ENCODE results near the gene LAG3. TPM values are rescaled to one million over a fixed set of nuclear protein-coding genes. Genes with fewer than 3 reads are reported as not detected.

Gene LAG3
- total and polyA plus RNA-seq, 10 of the 15 experiments (the other 5 are each of a cell fraction or from before 2014, with no cell fraction given) = 0.52 to 4.2 (median 1.0) TPM; not detected in 1

GRCh38 chr12:6766651-6767349, 5.5 kb upstream of the LAG3 start (continued):
- TF ChIP-seq CEBPZ (IDR thresholded peaks at IDR 0.05; ENCODE audit: low read depth, low read length) = no peak
- 0 out of 2 replicates have a peak, but pooled peaks have one; percentile 46 for TF ChIP-seq BACH1 (IDR thresholded peaks at IDR 0.05; ENCODE audit: borderline replicate concordance)
- TF ChIP-seq POLR2A (IDR thresholded peaks at IDR 0.05; ENCODE audit: low read depth, low read length) = peak; percentile 10
- TF ChIP-seq ZNF207 (IDR thresholded peaks at IDR 0.05; ENCODE audit: borderline replicate concordance) = no peak
- TF ChIP-seq SP1 (IDR thresholded peaks at IDR 0.05; ENCODE audit: low read depth, low read length) = no peak
- TF ChIP-seq BHLHE40 (IDR thresholded peaks at IDR 0.05; ENCODE audit: borderline replicate concordance in 1 of 2, low read depth in 2 of 2, low read length in 1 of 2) = peak in 1 of 2 experiments; percentile 54; a peak in 2 of 4 replicates
- 0 out of 2 replicates have a peak, but pooled peaks have one; percentile 22 for TF ChIP-seq RAD21 (IDR thresholded peaks at IDR 0.05; ENCODE audit: insufficient read depth, low read depth, low read length)
- peak; percentile 25; the same call in 1 of the 2 replicates for TF ChIP-seq MAX (IDR thresholded peaks at IDR 0.05; ENCODE audit: low read depth, low read length)
- no peak for TF ChIP-seq RUNX3 (IDR thresholded peaks at IDR 0.05; ENCODE audit: low read length)
- TF ChIP-seq TAF1 (IDR thresholded peaks at IDR 0.05; ENCODE audit: borderline replicate concordance, low read depth, low read length) = no peak
- no peak for TF ChIP-seq ZBED1 (IDR thresholded peaks at IDR 0.05; ENCODE audit: borderline replicate concordance)
- no peak for TF ChIP-seq NR2C2 (IDR thresholded peaks at IDR 0.05; ENCODE audit: borderline replicate concordance, control insufficient read depth, insufficient read length, low read depth)
- no peak for TF ChIP-seq SIX5 (IDR thresholded peaks at IDR 0.05; ENCODE audit: low read depth, low read length, severe bottlenecking)
- 0 out of 2 replicates have a peak, but pooled peaks have one; percentile 30 for TF ChIP-seq SIN3A (IDR thresholded peaks at IDR 0.05; ENCODE audit: low read depth, low read length)
- no peak for TF ChIP-seq TCF3 (IDR thresholded peaks at IDR 0.05; ENCODE audit: borderline replicate concordance, insufficient read depth, low read depth, low read length)
- peak; percentile 73; the same call in 1 of the 2 replicates for TF ChIP-seq LARP7 (IDR thresholded peaks at IDR 0.05)
- TF ChIP-seq USF2 (IDR thresholded peaks at IDR 0.05; ENCODE audit: borderline replicate concordance, low read depth, low read length) = no peak
- TF ChIP-seq JUND (IDR thresholded peaks at IDR 0.05; ENCODE audit: low read depth, low read length) = no peak
- no peak for TF ChIP-seq SMAD1 (IDR thresholded peaks at IDR 0.05; ENCODE audit: low read depth, partially characterized antibody)
- peak; percentile 98 for TF ChIP-seq SMARCA5 (IDR thresholded peaks at IDR 0.05)
- TF ChIP-seq RB1 (IDR thresholded peaks at IDR 0.05; ENCODE audit: borderline replicate concordance) = peak; percentile 53; the same call in 1 of the 2 replicates
- TF ChIP-seq EGR1 (IDR thresholded peaks at IDR 0.05; ENCODE audit: borderline replicate concordance in 1 of 2, low read depth in 2 of 2, low read length in 2 of 2) = peak in 1 of 2 experiments; percentile 17; a peak in 1 of 3 replicates
- no peak for TF ChIP-seq SUPT20H (IDR thresholded peaks at IDR 0.05; ENCODE audit: borderline replicate concordance, control insufficient read depth, low read depth, low read length)
- TF ChIP-seq PBX3 (IDR thresholded peaks at IDR 0.05; ENCODE audit: insufficient replicate concordance, low read depth, low read length) = no peak
- no peak for TF ChIP-seq EED (IDR thresholded peaks at IDR 0.05; ENCODE audit: low read depth)
- no peak for TF ChIP-seq YBX1 (IDR thresholded peaks at IDR 0.05)

Data from GM12878 (cell line).